ENCODE data around the gene GRAP. TPM values are rescaled to one million over a fixed set of nuclear protein-coding genes. Genes with fewer than 3 reads are reported as not detected.

GRAP gene
- total and polyA plus RNA-seq, 10 donors: 36.2 to 114 (median 47.4) TPM

DNA sequence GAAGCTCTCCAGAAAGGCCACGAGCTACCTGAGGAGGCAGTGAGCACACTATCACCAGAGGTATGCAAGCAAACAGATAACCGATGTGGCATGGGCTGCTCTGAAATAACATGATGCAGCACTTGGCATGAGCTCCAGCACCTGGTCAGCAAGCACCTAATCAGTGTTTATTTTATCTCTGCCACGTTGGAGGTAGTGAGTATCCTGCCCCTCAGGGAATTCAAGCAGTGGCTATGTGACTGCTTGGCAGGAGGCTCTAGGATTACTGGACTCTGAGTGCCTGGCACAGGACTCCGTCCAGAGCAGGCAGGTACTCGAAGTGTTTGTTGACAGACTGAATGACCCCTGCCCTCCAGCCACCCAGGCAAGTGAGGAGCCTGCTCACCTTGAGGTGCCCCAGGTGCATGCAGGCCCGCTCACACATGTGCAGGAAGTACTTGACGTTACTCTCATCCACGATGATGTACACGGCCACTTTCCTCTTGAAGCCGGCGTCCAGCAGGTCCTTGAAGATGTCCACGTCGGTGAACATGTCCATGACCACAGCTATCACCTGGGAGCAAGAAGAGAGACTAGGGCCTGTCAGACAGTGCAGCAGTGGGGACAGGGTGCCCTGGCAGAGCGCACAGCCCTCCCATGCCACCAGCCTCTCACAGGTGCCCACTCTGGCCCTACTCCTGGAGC lies 58.8 kb downstream of the GRAP start:
- Histone ChIP-seq H3K36me3 (peaks cover 0 to 43% (median 0%) of the 10 kb centered on the region in 6 donors), H3K27me3 (replicated peaks in 1 of 7) (no peaks in the 10 kb centered on the region), H3K4me1 (peaks cover under 1 to 13% (median 8%) of the 10 kb centered on the region in 6 donors), H3K27ac (no peak overlapping the region), H3K4me3 (no peak overlapping the region), H3K9me3 (no peaks in the 10 kb centered on the region)
- TF ChIP-seq POLR2A (IDR thresholded peaks at IDR 0.05): no peak
- TF ChIP-seq POLR2AphosphoS5 (IDR thresholded peaks at IDR 0.05): no peak
- TF ChIP-seq, protein P1, sequence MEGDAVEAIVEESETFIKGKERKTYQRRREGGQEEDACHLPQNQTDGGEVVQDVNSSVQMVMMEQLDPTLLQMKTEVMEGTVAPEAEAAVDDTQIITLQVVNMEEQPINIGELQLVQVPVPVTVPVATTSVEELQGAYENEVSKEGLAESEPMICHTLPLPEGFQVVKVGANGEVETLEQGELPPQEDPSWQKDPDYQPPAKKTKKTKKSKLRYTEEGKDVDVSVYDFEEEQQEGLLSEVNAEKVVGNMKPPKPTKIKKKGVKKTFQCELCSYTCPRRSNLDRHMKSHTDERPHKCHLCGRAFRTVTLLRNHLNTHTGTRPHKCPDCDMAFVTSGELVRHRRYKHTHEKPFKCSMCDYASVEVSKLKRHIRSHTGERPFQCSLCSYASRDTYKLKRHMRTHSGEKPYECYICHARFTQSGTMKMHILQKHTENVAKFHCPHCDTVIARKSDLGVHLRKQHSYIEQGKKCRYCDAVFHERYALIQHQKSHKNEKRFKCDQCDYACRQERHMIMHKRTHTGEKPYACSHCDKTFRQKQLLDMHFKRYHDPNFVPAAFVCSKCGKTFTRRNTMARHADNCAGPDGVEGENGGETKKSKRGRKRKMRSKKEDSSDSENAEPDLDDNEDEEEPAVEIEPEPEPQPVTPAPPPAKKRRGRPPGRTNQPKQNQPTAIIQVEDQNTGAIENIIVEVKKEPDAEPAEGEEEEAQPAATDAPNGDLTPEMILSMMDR (IDR thresholded peaks at IDR 0.05 in 8 of 11, conservative IDR thresholded peaks at IDR 0.05 in 3 of 11): no peak
- 81 to 93% (median 91%) methylated on average over 13 to 14 of the region's 14 CpGs for WGBS, 5 donors
- intact Hi-C loops (cut with DNase I; ENCODE audit: low total_unique reads): no loop called here
- no peak for DNase-seq

- Histone ChIP-seq H3K27me3 (replicated peaks in 1 of 7) (no peaks in the 10 kb centered on the region), H3K4me3 (no peak overlapping the region), H3K4me1 (peaks cover 0 to 5% (median under 1%) of the 10 kb centered on the region in 6 donors), H3K27ac (no peak overlapping the region), H3K9me3 (no peaks in the 10 kb centered on the region), H3K36me3 (peaks cover 0 to 43% (median 0%) of the 10 kb centered on the region in 6 donors)
- WGBS, 5 donors: 91 to 98% (median 97%) methylated on average over 9 of the region's 9 CpGs
- intact Hi-C loops (cut with DNase I; ENCODE audit: low total_unique reads): no loop called here
- no peak for DNase-seq
- TF ChIP-seq POLR2A (IDR thresholded peaks at IDR 0.05): no peak
- TF ChIP-seq, protein P1 (IDR thresholded peaks at IDR 0.05 in 8 of 11, conservative IDR thresholded peaks at IDR 0.05 in 3 of 11): no peak
- TF ChIP-seq POLR2AphosphoS5 (IDR thresholded peaks at IDR 0.05): no peak
Observed at GRCh38 chr17:18987230-18987610, 59.5 kb downstream of the GRAP start.

GRCh38 chr17:18986541-18987229 lies 60.1 kb downstream of the GRAP start:
- intact Hi-C loops (cut with DNase I; ENCODE audit: low total_unique reads): no loop called here
- H3K27ac ChIP-seq: no peak overlapping the region
- no peaks in the 10 kb centered on the region for H3K9me3 ChIP-seq
- H3K36me3 ChIP-seq: peaks cover 0 to 43% (median 0%) of the 10 kb centered on the region in 6 donors
- H3K4me1 ChIP-seq: no peaks in the 10 kb centered on the region
- no peak for TF ChIP-seq POLR2AphosphoS5 (IDR thresholded peaks at IDR 0.05)
- TF ChIP-seq POLR2A (IDR thresholded peaks at IDR 0.05): no peak
- H3K4me3 ChIP-seq: no peak overlapping the region
- WGBS, 5 donors: 71 to 82% (median 80%) methylated on average over 18 to 21 of the region's 21 CpGs
- H3K27me3 ChIP-seq (replicated peaks in 1 of 7): no peaks in the 10 kb centered on the region
- no peak for DNase-seq

DNA sequence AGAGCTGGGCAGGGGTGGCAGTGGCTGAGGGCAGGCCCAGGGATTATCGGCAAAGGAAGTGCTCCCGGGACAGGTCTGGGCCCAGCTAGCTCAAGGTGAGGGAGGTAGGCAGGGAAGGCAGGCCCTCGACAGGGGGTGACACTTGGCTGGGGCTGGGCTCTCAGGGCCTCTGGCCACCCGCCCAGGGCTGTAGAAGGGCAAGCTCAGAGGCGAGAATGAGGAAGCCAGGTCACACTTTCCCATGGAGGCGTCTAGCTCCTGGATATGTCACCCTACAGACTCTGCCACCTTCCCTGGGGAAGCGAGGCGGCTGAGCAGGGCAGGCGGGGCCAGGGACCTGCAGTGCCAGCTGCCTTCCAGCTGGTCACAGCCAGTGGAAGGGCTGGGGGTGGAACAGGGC lies 61.3 kb downstream of the GRAP start:
- no peak overlapping the region for H3K4me3 ChIP-seq
- no peaks in the 10 kb centered on the region for H3K4me1 ChIP-seq
- DNase-seq: no peak
- no peaks in the 10 kb centered on the region for H3K27me3 ChIP-seq (replicated peaks in 1 of 7)
- 87 to 95% (median 94%) methylated on average over 8 to 9 of the region's 9 CpGs for WGBS, 5 donors
- TF ChIP-seq, protein P1 (IDR thresholded peaks at IDR 0.05 in 8 of 11, conservative IDR thresholded peaks at IDR 0.05 in 3 of 11): no peak
- TF ChIP-seq POLR2A (IDR thresholded peaks at IDR 0.05): no peak
- TF ChIP-seq POLR2AphosphoS5 (IDR thresholded peaks at IDR 0.05): no peak
- peaks cover 0 to 43% (median 0%) of the 10 kb centered on the region in 6 donors for H3K36me3 ChIP-seq
- no peaks in the 10 kb centered on the region for H3K9me3 ChIP-seq
- H3K27ac ChIP-seq: no peak overlapping the region
- intact Hi-C loops (cut with DNase I; ENCODE audit: low total_unique reads): no loop called here
